Coronary artery (tissue), 2 donors: ENCODE data around the gene MICU1.

Experiments
- DNase-seq: peaks from one replicate; pipeline ENCODE4 v3.0.0-alpha.2; 2017; ENCODE audit warnings: low spot score
- H3K27ac ChIP-seq, 2 donors: fragments of 200-600 bp; sonication (generic); one replicate each; pipeline ENCODE4 v1.5.1; 2016 to 2019
- H3K4me3 ChIP-seq: fragments of 200-600 bp; sonication (generic); 2 replicates; pipeline ENCODE4 v1.5.1; 2016; ENCODE audit warnings: mild to moderate bottlenecking, moderate library complexity
- TF ChIP-seq, protein P1 (sequence below): fragments of 200-600 bp; sonication (generic); IDR thresholded peaks from one replicate; pipeline ENCODE4 v1.5.1; 2019; ENCODE audit warnings: antibody characterized with exemption

Gene MICU1

DNA sequence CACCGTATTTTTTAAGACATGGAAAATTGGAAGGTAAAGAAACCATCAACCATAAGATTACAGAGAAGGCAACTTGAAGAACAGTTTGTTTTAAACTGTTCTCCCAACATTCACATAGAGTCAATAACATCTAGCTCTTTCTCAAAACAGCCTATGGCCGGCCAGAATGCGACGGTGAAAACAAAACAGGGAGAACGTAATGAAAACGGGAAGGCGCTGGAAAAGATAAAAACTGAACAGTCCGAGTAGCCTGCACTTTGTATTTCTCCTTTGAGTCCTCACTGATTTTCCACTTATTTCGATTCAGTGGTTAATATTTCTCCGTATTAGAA, 637 bp downstream of the MICU1 start:
- H3K27ac ChIP-seq, result peak overlapping the region; percentile 87 to 88
- H3K4me3 ChIP-seq, result peak overlapping the region; percentile 79
- no peak for DNase-seq
- TF ChIP-seq, protein P1, sequence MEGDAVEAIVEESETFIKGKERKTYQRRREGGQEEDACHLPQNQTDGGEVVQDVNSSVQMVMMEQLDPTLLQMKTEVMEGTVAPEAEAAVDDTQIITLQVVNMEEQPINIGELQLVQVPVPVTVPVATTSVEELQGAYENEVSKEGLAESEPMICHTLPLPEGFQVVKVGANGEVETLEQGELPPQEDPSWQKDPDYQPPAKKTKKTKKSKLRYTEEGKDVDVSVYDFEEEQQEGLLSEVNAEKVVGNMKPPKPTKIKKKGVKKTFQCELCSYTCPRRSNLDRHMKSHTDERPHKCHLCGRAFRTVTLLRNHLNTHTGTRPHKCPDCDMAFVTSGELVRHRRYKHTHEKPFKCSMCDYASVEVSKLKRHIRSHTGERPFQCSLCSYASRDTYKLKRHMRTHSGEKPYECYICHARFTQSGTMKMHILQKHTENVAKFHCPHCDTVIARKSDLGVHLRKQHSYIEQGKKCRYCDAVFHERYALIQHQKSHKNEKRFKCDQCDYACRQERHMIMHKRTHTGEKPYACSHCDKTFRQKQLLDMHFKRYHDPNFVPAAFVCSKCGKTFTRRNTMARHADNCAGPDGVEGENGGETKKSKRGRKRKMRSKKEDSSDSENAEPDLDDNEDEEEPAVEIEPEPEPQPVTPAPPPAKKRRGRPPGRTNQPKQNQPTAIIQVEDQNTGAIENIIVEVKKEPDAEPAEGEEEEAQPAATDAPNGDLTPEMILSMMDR, result no peak

DNA sequence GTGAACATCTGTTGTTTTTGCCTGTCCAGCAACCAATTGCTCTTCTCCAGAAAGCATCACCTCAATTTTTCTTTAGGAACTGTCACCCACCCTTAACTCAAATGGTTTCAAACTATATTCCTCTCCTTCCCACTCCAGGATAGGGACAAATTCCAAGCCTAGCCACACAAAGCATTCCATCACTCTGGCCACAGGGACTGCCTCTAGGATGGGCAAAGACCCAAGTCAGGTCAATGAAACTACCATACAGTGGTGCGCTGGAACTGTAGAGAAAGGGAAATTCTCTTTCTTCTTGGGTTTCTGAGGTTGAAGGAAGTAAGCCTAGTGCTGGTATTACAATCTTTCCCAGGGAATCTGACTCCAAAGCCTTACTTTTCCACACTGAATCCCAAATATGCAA, 3.6 kb downstream of the MICU1 start:
- H3K27ac ChIP-seq, result no peak overlapping the region
- no peak overlapping the region for H3K4me3 ChIP-seq
- DNase-seq, result no peak
- TF ChIP-seq, protein P1, result no peak

DNA sequence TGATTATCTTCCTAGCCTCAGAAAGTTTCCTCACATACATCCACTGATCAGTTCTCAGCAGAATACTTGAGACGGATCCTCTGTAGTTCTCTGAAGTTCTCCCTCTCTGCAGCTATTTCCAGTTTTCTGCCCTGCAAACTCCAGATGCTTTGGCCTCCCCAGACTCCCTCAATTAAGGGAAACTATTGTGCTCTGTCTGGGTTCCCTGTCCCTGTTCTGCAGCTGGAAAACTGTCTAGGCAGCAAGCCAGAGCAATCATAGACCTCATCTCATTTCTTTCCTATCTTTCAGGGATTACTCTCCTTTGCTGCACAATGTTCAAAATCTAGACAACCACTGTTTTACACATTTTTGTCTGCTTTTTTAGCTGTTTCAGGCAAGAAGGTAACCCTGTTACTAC, 9.2 kb downstream of the MICU1 start:
- no peak overlapping the region for H3K4me3 ChIP-seq
- H3K27ac ChIP-seq, result no peak overlapping the region
- DNase-seq, result no peak
- TF ChIP-seq, protein P1, result no peak

DNA sequence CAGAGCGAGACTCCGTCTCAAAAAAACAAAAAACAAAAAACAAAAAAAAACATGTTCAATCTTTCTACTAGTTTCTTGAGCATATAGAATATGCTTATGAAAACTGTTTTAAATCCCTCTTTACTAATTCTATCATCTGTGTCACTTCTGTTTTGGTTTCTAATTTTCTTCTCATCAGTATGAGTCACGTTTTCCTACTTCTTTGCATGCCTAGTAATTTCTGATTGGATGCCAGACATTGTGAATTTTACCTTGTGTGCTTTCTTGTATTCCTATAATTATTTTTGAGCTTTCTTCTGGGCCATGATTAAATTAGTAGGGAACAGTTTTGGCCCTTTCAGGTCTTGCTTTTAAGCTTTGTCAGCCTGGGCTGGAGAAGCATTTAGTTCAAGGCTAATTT, 9.9 kb downstream of the MICU1 start:
- no peak overlapping the region for H3K4me3 ChIP-seq
- no peak overlapping the region for H3K27ac ChIP-seq
- TF ChIP-seq, protein P1, result no peak
- DNase-seq, result no peak

DNA sequence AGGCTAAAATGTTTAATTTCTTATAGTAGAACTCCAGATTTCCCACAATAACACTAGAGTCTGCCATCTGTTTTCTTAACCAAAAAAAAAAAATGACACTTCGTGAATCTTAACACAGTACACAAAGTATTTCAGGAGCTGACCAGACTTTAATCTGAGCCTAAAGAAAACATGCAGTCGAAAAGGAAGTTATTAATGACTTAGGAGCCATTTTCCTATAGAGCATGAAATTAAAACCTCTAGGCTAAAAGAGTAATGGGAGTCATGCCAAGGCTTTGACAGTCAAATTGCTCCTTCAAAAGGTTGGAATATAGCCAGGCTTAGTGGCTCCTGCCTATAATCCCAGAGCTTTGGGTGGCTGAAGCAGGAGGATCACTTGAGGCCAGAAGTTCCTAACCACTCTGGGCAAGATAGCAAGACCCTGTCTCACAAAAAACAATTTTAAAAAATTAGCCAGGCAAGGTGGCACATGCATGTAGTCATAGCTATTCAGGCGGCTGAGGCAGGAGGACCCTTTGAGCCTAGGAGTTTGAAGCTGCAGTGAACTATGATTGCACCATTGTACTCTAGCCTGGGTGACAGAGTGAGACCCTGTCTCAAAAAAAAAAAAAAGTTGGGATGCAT, 13.6 kb downstream of the MICU1 start:
- no peak overlapping the region for H3K4me3 ChIP-seq
- DNase-seq, result no peak
- TF ChIP-seq, protein P1, result no peak
- no peak overlapping the region for H3K27ac ChIP-seq

DNA sequence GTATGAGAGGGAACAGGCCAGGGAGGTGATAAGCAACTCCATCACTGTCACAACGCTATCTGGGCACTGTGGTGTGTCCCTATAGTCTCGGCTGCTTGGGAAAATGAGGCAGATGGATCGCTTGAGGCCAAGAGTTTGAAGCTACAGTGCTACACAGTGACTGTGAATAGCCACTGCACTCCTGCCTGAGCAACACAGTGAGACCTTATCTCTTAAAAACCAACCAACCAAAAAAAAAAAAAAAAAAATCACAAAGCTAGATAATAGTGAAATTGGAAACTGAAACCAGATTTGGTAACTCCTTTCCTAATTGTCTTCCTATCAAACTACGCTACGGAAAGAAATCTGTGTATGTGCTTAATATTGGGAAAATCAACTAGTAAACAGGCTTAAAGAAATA, 14.1 kb downstream of the MICU1 start:
- no peak for DNase-seq
- TF ChIP-seq, protein P1, result no peak
- Histone ChIP-seq H3K4me3 (no peak overlapping the region), H3K27ac (no peak overlapping the region)

DNA sequence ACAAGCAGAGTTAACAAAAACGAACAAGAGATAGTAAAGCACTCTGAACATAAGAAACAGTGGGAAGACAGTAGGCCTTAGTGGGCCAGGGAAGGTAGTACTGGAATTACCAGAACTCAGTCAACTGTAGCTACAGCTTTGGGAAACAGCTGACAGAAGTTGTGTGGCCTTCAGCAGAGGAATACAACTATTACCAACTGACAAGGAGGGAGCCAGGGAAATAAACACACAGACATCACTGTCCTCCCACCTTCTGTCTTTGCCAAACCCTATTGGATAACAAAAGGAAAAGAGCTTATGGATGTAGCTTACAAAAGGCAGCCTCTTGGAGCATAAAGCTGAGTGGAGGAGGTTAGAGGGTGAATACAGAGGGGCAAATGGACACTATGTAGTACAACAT, 15.4 kb downstream of the MICU1 start:
- H3K27ac ChIP-seq, result no peak overlapping the region
- TF ChIP-seq, protein P1, result no peak
- DNase-seq, result no peak
- no peak overlapping the region for H3K4me3 ChIP-seq
